H1 (cell line): ENCODE data around the gene THBS1. TPM values are rescaled to one million over a fixed set of nuclear protein-coding genes. Genes with fewer than 3 reads are reported as not detected.

ENCODE experiments used
- CTCF ChIA-PET: fragments of 300-600 bp; sonication (Branson Sonifier 250); formaldehyde crosslinking; loops from one replicate; lab custom pipeline; 2021; ENCODE audit not compliant: partially characterized antibody; lab: Charles Lee
- POLR2A ChIA-PET: fragments of 300-600 bp; sonication (Branson Sonifier 250); formaldehyde crosslinking; loops from one replicate; lab custom pipeline; 2021; ENCODE audit warnings: inconsistent platforms; ENCODE audit not compliant: partially characterized antibody; lab: Charles Lee
- DNase-seq, 2 experiments: peaks; one replicate each; pipeline versions ENCODE4 v3.0.0 to v3.0.0-alpha.2; 2010 to 2022; ENCODE audit warnings: low spot score in 2 of 2, low read depth in 1 of 2, mixed read lengths in 1 of 2
- FAIRE-seq: peaks from 2 replicates; lab custom pipeline; 2011; peaks lifted over from hg19 to GRCh38; lab: Jason Lieb, UNC
- H2AFZ ChIP-seq: 2 replicates; pipeline ENCODE4 v1.8.1; 2012; ENCODE audit warnings: low read length, inconsistent platforms
- H2AK5ac ChIP-seq: 2 replicates; pipeline ENCODE4 v1.6.1; 2013; ENCODE audit warnings: low read depth, low read length
- H2BK120ac ChIP-seq: replicated peaks from 2 replicates; pipeline ENCODE3; 2013; ENCODE audit warnings: low read depth, low read length, inconsistent platforms
- H2BK12ac ChIP-seq: 2 replicates; pipeline ENCODE4 v1.6.1; 2013; ENCODE audit warnings: low read depth, low read length
- H2BK15ac ChIP-seq: 2 replicates; pipeline ENCODE4 v1.6.1; 2013; ENCODE audit warnings: low read length
- H2BK20ac ChIP-seq: 2 replicates; pipeline ENCODE4 v1.6.1; 2013; ENCODE audit warnings: low read length
- H2BK5ac ChIP-seq: 2 replicates; pipeline ENCODE4 v1.6.1; 2013; ENCODE audit warnings: low read depth, low read length
- H3K14ac ChIP-seq: 2 replicates; pipeline ENCODE4 v1.6.1; 2013; ENCODE audit warnings: inconsistent platforms; ENCODE audit not compliant: insufficient read length
- H3K18ac ChIP-seq: 2 replicates; pipeline ENCODE4 v1.6.1; 2013; ENCODE audit warnings: low read length; ENCODE audit errors: extremely low read depth
- H3K23ac ChIP-seq: 2 replicates; pipeline ENCODE4 v1.6.1; 2013; ENCODE audit warnings: inconsistent platforms; ENCODE audit not compliant: insufficient read length
- H3K23me2 ChIP-seq: 2 replicates; pipeline ENCODE4 v1.6.1; 2013; ENCODE audit warnings: low read depth, low read length
- H3K27ac ChIP-seq: 2 replicates; pipeline ENCODE4 v1.6.1; 2011; ENCODE audit warnings: low read depth, low read length, inconsistent platforms
- H3K27me3 ChIP-seq, 4 experiments: replicated peaks in 1 of 4; 1 replicate in 1 of 4; 2 replicates in 3 of 4; pipeline versions ENCODE4 v1.6.1 to v1.8.1; 2011 to 2013; ENCODE audit warnings: low read length in 3 of 4, mild to moderate bottlenecking in 3 of 4, inconsistent platforms in 2 of 4, mixed read lengths in 2 of 4, moderate library complexity in 1 of 4; ENCODE audit not compliant: control insufficient read depth in 3 of 4, insufficient read depth in 3 of 4; ENCODE audit errors: extremely low read depth in 1 of 4
- H3K36me3 ChIP-seq, 4 experiments: 2 replicates each; pipeline versions ENCODE4 v1.6.1 to v1.8.1; 2011 to 2013; ENCODE audit warnings: mild to moderate bottlenecking in 4 of 4, low read length in 3 of 4, moderate library complexity in 2 of 4, control low read depth in 1 of 4, inconsistent platforms in 1 of 4; ENCODE audit not compliant: insufficient read depth in 4 of 4, control insufficient read depth in 2 of 4
- H3K4ac ChIP-seq: replicated peaks from 2 replicates; pipeline ENCODE3; 2013; ENCODE audit warnings: low read length, low read depth, mixed read lengths, inconsistent platforms; ENCODE audit not compliant: insufficient read length
- H3K4me1 ChIP-seq, 4 experiments: replicated peaks in 1 of 4; 1 replicate in 1 of 4; 2 replicates in 3 of 4; pipeline versions ENCODE4 v1.6.1 to v1.8.1; 2011 to 2013; ENCODE audit warnings: low read length in 3 of 4, inconsistent platforms in 2 of 4, mixed read lengths in 1 of 4; ENCODE audit not compliant: insufficient read depth in 4 of 4, control insufficient read depth in 3 of 4
- H3K4me2 ChIP-seq, 2 experiments: 2 replicates each; pipeline versions ENCODE4 v1.6.1 to v1.8.1; 2011 to 2013; ENCODE audit warnings: low read depth in 2 of 2, low read length in 2 of 2, control low read depth in 1 of 2, inconsistent platforms in 1 of 2, mild to moderate bottlenecking in 1 of 2; ENCODE audit not compliant: insufficient read depth in 1 of 2
- H3K4me3 ChIP-seq, 4 experiments: fragments of 200-600, 300-600 bp in 1 of 4; sonication (generic), shearing (Covaris generic), sonication (Bioruptor Twin) in 1 of 4; 2 replicates each; pipeline versions ENCODE4 v1.5.1 to v1.8.1; 2011 to 2016; ENCODE audit warnings: low read length in 4 of 4, low read depth in 3 of 4, control low read depth in 2 of 4, inconsistent platforms in 2 of 4, mild to moderate bottlenecking in 2 of 4, mixed read lengths in 1 of 4, moderate library complexity in 1 of 4; ENCODE audit not compliant: insufficient read depth in 2 of 4; ENCODE audit errors: extremely low read depth in 1 of 4
- H3K56ac ChIP-seq: replicated peaks from 2 replicates; pipeline ENCODE3; 2013; ENCODE audit warnings: low read depth, mild to moderate bottlenecking, mixed read lengths, low read length, inconsistent platforms; ENCODE audit not compliant: insufficient read length
- H3K79me1 ChIP-seq: 2 replicates; pipeline ENCODE4 v1.6.1; 2013; ENCODE audit warnings: low read depth, low read length, control low read depth
- H3K79me2 ChIP-seq, 2 experiments: 2 replicates each; pipeline versions ENCODE4 v1.6.1 to v1.8.1; 2012 to 2013; ENCODE audit warnings: low read length in 2 of 2, mild to moderate bottlenecking in 2 of 2, inconsistent platforms in 1 of 2; ENCODE audit not compliant: insufficient read depth in 2 of 2, control insufficient read depth in 1 of 2
- H3K9ac ChIP-seq, 4 experiments: replicated peaks in 1 of 4; 1 replicate in 1 of 4; 2 replicates in 3 of 4; pipeline versions ENCODE4 v1.6.1 to v1.8.1; 2011 to 2013; ENCODE audit warnings: low read depth in 3 of 4, low read length in 3 of 4, control low read depth in 2 of 4, mild to moderate bottlenecking in 2 of 4, moderate library complexity in 2 of 4, inconsistent platforms in 1 of 4; ENCODE audit errors: extremely low read depth in 1 of 4
- H3K9me3 ChIP-seq, 2 experiments: 2 replicates each; pipeline versions ENCODE4 v1.6.1 to v1.8.1; 2012 to 2013; ENCODE audit warnings: mild to moderate bottlenecking in 2 of 2, moderate library complexity in 2 of 2, control low read depth in 1 of 2, inconsistent platforms in 1 of 2, low read depth in 1 of 2, low read length in 1 of 2, mixed read lengths in 1 of 2; ENCODE audit not compliant: insufficient read depth in 2 of 2
- H4K20me1 ChIP-seq, 2 experiments: replicated peaks in 1 of 2; 2 replicates each; pipeline versions ENCODE3 to v1.8.1; 2011 to 2013; ENCODE audit warnings: inconsistent platforms in 2 of 2, low read length in 2 of 2, mild to moderate bottlenecking in 1 of 2; ENCODE audit not compliant: insufficient read depth in 2 of 2, control insufficient read depth in 1 of 2
- H4K5ac ChIP-seq: 2 replicates; pipeline ENCODE4 v1.6.1; 2013; ENCODE audit warnings: low read length, low read depth, mixed read lengths, inconsistent platforms; ENCODE audit not compliant: insufficient read length
- H4K8ac ChIP-seq: 2 replicates; pipeline ENCODE4 v1.8.0; 2013; ENCODE audit warnings: mild to moderate bottlenecking, moderate library complexity, low read length, inconsistent platforms; ENCODE audit not compliant: insufficient read depth; ENCODE audit errors: extremely low read depth
- H4K91ac ChIP-seq: replicated peaks from 2 replicates; pipeline ENCODE3; 2013; ENCODE audit warnings: low read length, mixed read lengths, inconsistent platforms; ENCODE audit not compliant: insufficient read length
- BRCA1 ChIP-seq: IDR thresholded peaks from 2 replicates; pipeline ENCODE4 v1.6.1; 2012; ENCODE audit warnings: low read depth, low read length, improper control_type of control experiment
- CHD1 ChIP-seq: IDR thresholded peaks from 2 replicates; pipeline ENCODE4 v1.6.1; 2012; ENCODE audit warnings: low read depth, low read length, improper control_type of control experiment
- HDAC2 ChIP-seq, 2 experiments: fragments of 300-600 bp in 1 of 2; sonication (generic) in 1 of 2; IDR thresholded peaks; 2 replicates each; pipeline ENCODE4 v1.6.1; 2011 to 2012; ENCODE audit warnings: low read depth in 2 of 2, low read length in 2 of 2, mild to moderate bottlenecking in 2 of 2, moderate library complexity in 2 of 2, borderline replicate concordance in 1 of 2, inconsistent platforms in 1 of 2
- POU5F1 ChIP-seq: IDR thresholded peaks from 2 replicates; pipeline ENCODE4 v1.6.1; 2011; ENCODE audit warnings: low read depth, mild to moderate bottlenecking, low read length, moderate library complexity
- RAD21 ChIP-seq, 2 experiments: IDR thresholded peaks in 1 of 2; conservative IDR thresholded peaks in 1 of 2; 2 replicates each; pipeline ENCODE4 v1.6.1; 2011; ENCODE audit warnings: low read depth in 2 of 2, low read length in 2 of 2, improper control_type of control experiment in 1 of 2, inconsistent platforms in 1 of 2, mild to moderate bottlenecking in 1 of 2, moderate library complexity in 1 of 2
- WGBS, 2 experiments: shearing (Covaris generic) in 1 of 2; methylation state at CpG; one replicate each; pipeline versions ENCODE4 v1.1.6 to v1.1.7; 2013 to 2015; ENCODE audit warnings: low lambda C conversion rate in 2 of 2, mixed read lengths in 2 of 2, inconsistent platforms in 1 of 2, low coverage in 1 of 2, missing lambda C conversion rate in 1 of 2; ENCODE audit not compliant: insufficient replicate concordance in 2 of 2, insufficient coverage in 1 of 2, insufficient read length in 1 of 2; ENCODE audit errors: extremely low coverage in 1 of 2, missing lambda C conversion rate in 1 of 2; 5-methylcytosine and 5-hydroxymethylcytosine counted together
- polyA plus RNA-seq, 7 experiments: library from polyadenylated mRNA; depleted of rRNA in 3 of 7; stranded (reverse) in 5 of 7; unstranded in 2 of 7; fragments of >200 nt in 5 of 7; fragments of 200-250 nt in 2 of 7; gene quantifications; 1 replicate in 5 of 7; 2 replicates in 1 of 7; 4 replicates in 1 of 7; pipeline versions ENCODE4 v1.2.1 to v1.2.3, GENCODE V29; 2011 to 2013; ENCODE audit warnings: missing spikeins in 2 of 7, mixed read lengths in 2 of 7
- total RNA-seq: library from RNA; stranded (reverse); fragmentation: NEBNext Ultra II Directional; extraction: Animal tissue kit (Norgen Biotek cat#: 25700); gene quantifications from 2 replicates; pipeline ENCODE4 v1.2.1, GENCODE V29; 2021

Gene THBS1
- total and polyA plus RNA-seq, 2 of the 8 experiments (the other 6 are each of a cell fraction or from before 2014, with no cell fraction given), result 10.3 to 63.3 TPM

GRCh38 chr15:39535466-39535865 lies 45.4 kb upstream of the THBS1 start:
- no peak overlapping the region for H2BK20ac ChIP-seq
- H3K27ac ChIP-seq, result no peak overlapping the region
- no peak overlapping the region for H3K23ac ChIP-seq
- no peak overlapping the region for H2AFZ ChIP-seq
- H3K4me2 ChIP-seq, result no peak overlapping the region
- ChIA-PET CTCF (interaction anchor here (0.7 kb wide), 1 partner anchor 9 kb away, joined by 3 read pairs; no protein-coding TSS in a partner anchor), POLR2A (interaction anchor here (3.1 kb wide), 1 partner anchor 45 kb away, joined by 8 read pairs; the partner anchor contains the start of gene THBS1)
- no peak overlapping the region for H4K91ac ChIP-seq
- no peaks in the 10 kb centered on the region; a peak in 1 of 7 replicates for H3K27me3 ChIP-seq
- no peak overlapping the region for H2BK120ac ChIP-seq
- no peak overlapping the region for H3K9ac ChIP-seq
- no peak overlapping the region for H3K4ac ChIP-seq
- H2BK5ac ChIP-seq, result no peak overlapping the region
- WGBS, 2 experiments, result 92% methylated on average over 10 of the region's 10 CpGs; no CpG with 5 or more reads in 1 of the 2 experiments
- H3K18ac ChIP-seq, result no peak overlapping the region
- no peak overlapping the region for H3K14ac ChIP-seq
- no peak overlapping the region for H2AK5ac ChIP-seq
- H3K9me3 ChIP-seq, result no peaks in the 10 kb centered on the region
- no peaks in the 10 kb centered on the region for H3K79me2 ChIP-seq
- TF ChIP-seq POU5F1 (no peak), BRCA1 (no peak), HDAC2 (IDR thresholded peaks at IDR 0.05; ENCODE audit: borderline replicate concordance in 1 of 2, low read depth in 2 of 2, low read length in 2 of 2) (no peak), RAD21 (IDR thresholded peaks at IDR 0.05 in 1 of 2, conservative IDR thresholded peaks at IDR 0.05 in 1 of 2; ENCODE audit: low read depth in 2 of 2, low read length in 2 of 2) (no peak), CHD1 (no peak)
- no peak overlapping the region for H2BK15ac ChIP-seq
- no peaks in the 10 kb centered on the region for H3K79me1 ChIP-seq
- DNase-seq (no peak), FAIRE-seq (no peak)
- H3K4me1 ChIP-seq, result peaks cover 0 to 7% (median 3%) of the 10 kb centered on the region in 4 experiments; a peak in 4 of 7 replicates
- H4K8ac ChIP-seq, result no peak overlapping the region
- no peaks in the 10 kb centered on the region for H3K23me2 ChIP-seq
- H4K5ac ChIP-seq, result no peak overlapping the region
- H3K36me3 ChIP-seq, result no peaks in the 10 kb centered on the region
- no peaks in the 10 kb centered on the region for H4K20me1 ChIP-seq
- H3K4me3 ChIP-seq, result no peak overlapping the region
- H3K56ac ChIP-seq, result no peak overlapping the region
- no peak overlapping the region for H2BK12ac ChIP-seq
